Neutrophil (primary cell): ENCODE measurements around the gene ZDHHC14.

ENCODE experiments used
- H3K27ac ChIP-seq: fragments of 200-600 bp; sonication (generic); 2 replicates; pipeline ENCODE4 v1.5.1; 2016; ENCODE audit warnings: mild to moderate bottlenecking, moderate library complexity
- H3K27me3 ChIP-seq: fragments of 200-600 bp; sonication (generic); 2 replicates; pipeline ENCODE4 v1.6.0; 2016; ENCODE audit warnings: mild to moderate bottlenecking
- H3K36me3 ChIP-seq: fragments of 200-600 bp; sonication (generic); 2 replicates; pipeline ENCODE4 v1.5.1; 2017
- H3K4me1 ChIP-seq, 2 experiments: fragments of 200-600 bp in 1 of 2; sonication (generic) in 1 of 2; 1 replicate in 1 of 2; 2 replicates in 1 of 2; pipeline versions ENCODE4 v1.5.1 to v1.6.1; 2013 to 2016; ENCODE audit warnings: low read depth in 1 of 2, low read length in 1 of 2, mild to moderate bottlenecking in 1 of 2, moderate library complexity in 1 of 2; ENCODE audit not compliant: control insufficient read depth in 1 of 2, insufficient read depth in 1 of 2
- H3K4me3 ChIP-seq, 2 experiments: fragments of 200-600 bp in 1 of 2; sonication (generic) in 1 of 2; 1 replicate in 1 of 2; 2 replicates in 1 of 2; pipeline ENCODE4 v1.5.1; 2013 to 2016; ENCODE audit warnings: low read depth in 1 of 2, low read length in 1 of 2, mild to moderate bottlenecking in 1 of 2, moderate library complexity in 1 of 2
- H3K9me3 ChIP-seq: fragments of 200-600 bp; sonication (generic); 2 replicates; pipeline ENCODE4 v1.5.1; 2016
- CTCF ChIP-seq: fragments of 200-600 bp; sonication (generic); IDR thresholded peaks from 2 replicates; pipeline ENCODE4 v1.5.1; 2016; ENCODE audit warnings: antibody characterized with exemption

The ZDHHC14 gene

GRCh38 chr6:157396026-157396425 is 15.0 kb downstream of the ZDHHC14 start:
- no peaks in the 10 kb centered on the region for H3K27me3 ChIP-seq
- no peak for TF ChIP-seq CTCF
- H3K4me3 ChIP-seq, result no peak overlapping the region
- H3K36me3 ChIP-seq, result no peaks in the 10 kb centered on the region
- H3K27ac ChIP-seq, result no peak overlapping the region
- peaks cover 6 to 7% of the 10 kb centered on the region in 2 experiments for H3K4me1 ChIP-seq
- H3K9me3 ChIP-seq, result no peaks in the 10 kb centered on the region

GRCh38 chr6:157397660-157398059 is 16.7 kb downstream of the ZDHHC14 start:
- Histone ChIP-seq H3K9me3 (no peaks in the 10 kb centered on the region), H3K27me3 (no peaks in the 10 kb centered on the region), H3K4me1 (peaks cover 6 to 7% of the 10 kb centered on the region in 2 experiments), H3K27ac (no peak overlapping the region), H3K4me3 (no peak overlapping the region), H3K36me3 (no peaks in the 10 kb centered on the region)
- no peak for TF ChIP-seq CTCF

GRCh38 chr6:157398151-157398550 is 17.2 kb downstream of the ZDHHC14 start:
- Histone ChIP-seq H3K27me3 (no peaks in the 10 kb centered on the region), H3K27ac (no peak overlapping the region), H3K4me3 (no peak overlapping the region), H3K36me3 (no peaks in the 10 kb centered on the region), H3K4me1 (peaks cover 6 to 7% of the 10 kb centered on the region in 2 experiments), H3K9me3 (no peaks in the 10 kb centered on the region)
- TF ChIP-seq CTCF, result no peak

GRCh38 chr6:157400676-157401075 is 19.7 kb downstream of the ZDHHC14 start:
- Histone ChIP-seq H3K36me3 (no peaks in the 10 kb centered on the region), H3K9me3 (no peaks in the 10 kb centered on the region), H3K4me3 (no peak overlapping the region), H3K4me1 (no peaks in the 10 kb centered on the region), H3K27me3 (no peaks in the 10 kb centered on the region), H3K27ac (no peak overlapping the region)
- TF ChIP-seq CTCF, result no peak

GRCh38 chr6:157401734-157402338 is 20.8 kb downstream of the ZDHHC14 start:
- no peaks in the 10 kb centered on the region for H3K27me3 ChIP-seq

More at GRCh38 chr6:157401734-157402338, 20.8 kb downstream of the ZDHHC14 start:
- no peaks in the 10 kb centered on the region for H3K9me3 ChIP-seq
- H3K4me1 ChIP-seq, result no peaks in the 10 kb centered on the region
- no peak overlapping the region for H3K27ac ChIP-seq
- no peak for TF ChIP-seq CTCF
- H3K36me3 ChIP-seq, result no peaks in the 10 kb centered on the region
- H3K4me3 ChIP-seq, result no peak overlapping the region
